Esophagus muscularis mucosa (tissue), 4 donors: ENCODE measurements around the gene NOX1. TPM values are rescaled to one million over a fixed set of nuclear protein-coding genes. Genes with fewer than 3 reads are reported as not detected.

Experiments
- DNase-seq: peaks from one replicate; pipeline ENCODE4 v3.0.0-alpha.2; 2017; ENCODE audit errors: extremely low spot score
- H3K27ac ChIP-seq, 4 donors: fragments of 200-600 bp; sonication (generic); replicated peaks in 1 of 4; 1 replicate in 3 of 4; 2 replicates in 1 of 4; pipeline ENCODE4 v1.5.1; 2016 to 2019; ENCODE audit warnings: mild to moderate bottlenecking in 1 of 4
- H3K27me3 ChIP-seq, 4 donors: fragments of 200-600 bp; sonication (generic); one replicate each; pipeline versions ENCODE4 v1.5.1 to v1.6.0; 2016 to 2019
- H3K36me3 ChIP-seq, 4 donors: fragments of 200-600 bp; sonication (generic); one replicate each; pipeline ENCODE4 v1.5.1; 2016 to 2019
- H3K4me1 ChIP-seq, 4 donors: fragments of 200-600 bp; sonication (generic); one replicate each; pipeline ENCODE4 v1.5.1; 2016 to 2019
- H3K4me3 ChIP-seq, 4 donors: fragments of 200-600 bp; sonication (generic); 1 replicate in 2 of 4; 2 replicates in 2 of 4; pipeline ENCODE4 v1.5.1; 2016 to 2019; ENCODE audit warnings: mild to moderate bottlenecking in 4 of 4, moderate library complexity in 1 of 4
- H3K9me3 ChIP-seq, 4 donors: fragments of 200-600 bp; sonication (generic); 1 replicate in 3 of 4; 2 replicates in 1 of 4; pipeline ENCODE4 v1.5.1; 2016 to 2019
- EP300 ChIP-seq: sonication (generic); formaldehyde crosslinking; IDR thresholded peaks from one replicate; pipeline ENCODE4 v1.6.1; 2017; ENCODE audit warnings: antibody characterized with exemption
- POLR2A ChIP-seq: fragments of 450-650 bp; IDR thresholded peaks from one replicate; pipeline ENCODE4 v1.6.1; 2017; ENCODE audit warnings: antibody characterized with exemption, moderate library complexity, mild to moderate bottlenecking, low read depth
- POLR2AphosphoS5 ChIP-seq, 2 donors: sonication (generic); formaldehyde crosslinking; IDR thresholded peaks; one replicate each; pipeline ENCODE4 v1.6.1; 2017; ENCODE audit warnings: antibody characterized with exemption in 2 of 2
- WGBS: methylation state at CpG from one replicate; pipeline ENCODE4 v1.1.5; 2018; 5-methylcytosine and 5-hydroxymethylcytosine counted together
- intact Hi-C: fragments of 100-400 bp; cut with DNase I; formaldehyde crosslinking; loops from one replicate; pipeline ENCODE4 v1.15.1; 2023
- total RNA-seq, 4 donors: library from RNA; depleted of rRNA; stranded (reverse); fragments of >200 nt; gene quantifications; one replicate each; pipeline versions ENCODE4 v1.1.0 to v1.2.1, GENCODE V29; 2016
- TF ChIP-seq, protein P1 (sequence below), 3 experiments: fragments of 200-600 bp in 2 of 3; fragments of 450-650 bp in 1 of 3; sonication (generic) in 2 of 3; IDR thresholded peaks; one replicate each; pipeline ENCODE4 v1.5.1; 2017 to 2019; ENCODE audit warnings: antibody characterized with exemption in 3 of 3, mild to moderate bottlenecking in 2 of 3, moderate library complexity in 1 of 3

Gene NOX1
- total RNA-seq, 4 donors from 2014 or later: not detected

DNA sequence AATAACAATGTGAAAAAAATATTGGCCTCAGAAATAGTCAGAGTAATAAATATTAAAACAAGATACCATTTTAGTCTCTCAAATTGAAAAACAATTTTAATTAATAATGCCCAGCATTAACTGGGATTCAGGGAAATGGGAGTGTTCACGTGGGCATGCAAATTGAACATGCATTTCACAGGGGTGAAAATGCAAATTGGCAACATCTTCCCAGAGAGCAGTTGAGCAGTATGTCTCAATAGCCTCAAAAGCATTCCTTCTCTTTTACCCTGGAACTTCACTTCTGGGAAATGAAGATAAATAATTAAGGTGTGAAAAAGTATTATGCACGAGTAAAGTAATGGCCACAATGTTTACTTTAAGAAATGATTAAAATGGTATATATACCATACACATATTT lies 21.3 kb downstream of the NOX1 start:
- TF ChIP-seq EP300: no peak
- TF ChIP-seq, protein P1, sequence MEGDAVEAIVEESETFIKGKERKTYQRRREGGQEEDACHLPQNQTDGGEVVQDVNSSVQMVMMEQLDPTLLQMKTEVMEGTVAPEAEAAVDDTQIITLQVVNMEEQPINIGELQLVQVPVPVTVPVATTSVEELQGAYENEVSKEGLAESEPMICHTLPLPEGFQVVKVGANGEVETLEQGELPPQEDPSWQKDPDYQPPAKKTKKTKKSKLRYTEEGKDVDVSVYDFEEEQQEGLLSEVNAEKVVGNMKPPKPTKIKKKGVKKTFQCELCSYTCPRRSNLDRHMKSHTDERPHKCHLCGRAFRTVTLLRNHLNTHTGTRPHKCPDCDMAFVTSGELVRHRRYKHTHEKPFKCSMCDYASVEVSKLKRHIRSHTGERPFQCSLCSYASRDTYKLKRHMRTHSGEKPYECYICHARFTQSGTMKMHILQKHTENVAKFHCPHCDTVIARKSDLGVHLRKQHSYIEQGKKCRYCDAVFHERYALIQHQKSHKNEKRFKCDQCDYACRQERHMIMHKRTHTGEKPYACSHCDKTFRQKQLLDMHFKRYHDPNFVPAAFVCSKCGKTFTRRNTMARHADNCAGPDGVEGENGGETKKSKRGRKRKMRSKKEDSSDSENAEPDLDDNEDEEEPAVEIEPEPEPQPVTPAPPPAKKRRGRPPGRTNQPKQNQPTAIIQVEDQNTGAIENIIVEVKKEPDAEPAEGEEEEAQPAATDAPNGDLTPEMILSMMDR (IDR thresholded peaks at IDR 0.05): no peak
- no peak for TF ChIP-seq POLR2AphosphoS5 (IDR thresholded peaks at IDR 0.05)
- no peak for TF ChIP-seq POLR2A
- Histone ChIP-seq H3K9me3 (no peaks in the 10 kb centered on the region), H3K4me3 (no peak overlapping the region), H3K27ac (no peak overlapping the region), H3K4me1 (no peaks in the 10 kb centered on the region), H3K36me3 (no peaks in the 10 kb centered on the region), H3K27me3 (no peaks in the 10 kb centered on the region)
- whole genome bisulfite sequencing: 48% methylated on average over 2 of the region's 2 CpGs
- DNase-seq: no peak
- intact Hi-C loops: no loop called here

DNA sequence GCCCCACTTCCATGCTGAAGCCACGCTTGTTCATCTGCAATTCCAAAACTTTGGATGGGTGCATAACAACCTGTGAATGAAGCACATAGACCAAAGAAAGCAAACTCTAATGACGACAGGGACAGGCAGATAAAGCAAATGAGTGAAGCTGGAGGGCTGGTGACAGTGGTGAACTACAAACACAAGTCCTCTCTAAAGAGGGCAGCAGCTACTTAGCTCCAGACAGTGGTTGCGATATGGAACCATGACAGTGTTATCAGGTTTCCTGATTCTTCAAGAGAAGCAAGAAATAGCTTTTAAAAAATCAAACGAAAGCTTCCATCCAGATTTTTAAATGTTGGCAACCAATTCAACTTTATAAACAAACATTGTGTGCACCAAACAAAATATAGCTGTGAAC lies 23.8 kb downstream of the NOX1 start:
- intact Hi-C loops: no loop called here
- 66% methylated on average over 4 of the region's 4 CpGs for WGBS
- H3K9me3 ChIP-seq: no peaks in the 10 kb centered on the region
- TF ChIP-seq EP300 (no peak), POLR2AphosphoS5 (IDR thresholded peaks at IDR 0.05) (no peak), POLR2A (no peak)
- TF ChIP-seq, protein P1 (IDR thresholded peaks at IDR 0.05): no peak
- no peak overlapping the region for H3K4me3 ChIP-seq
- no peak overlapping the region for H3K27ac ChIP-seq
- DNase-seq: no peak
- H3K27me3 ChIP-seq: no peaks in the 10 kb centered on the region
- no peaks in the 10 kb centered on the region for H3K36me3 ChIP-seq
- H3K4me1 ChIP-seq: no peaks in the 10 kb centered on the region

GRCh38 chrX:100831219-100831946 lies 42.8 kb downstream of the NOX1 start:
- Histone ChIP-seq H3K9me3 (no peaks in the 10 kb centered on the region), H3K4me3 (no peak overlapping the region), H3K27me3 (no peaks in the 10 kb centered on the region), H3K4me1 (no peaks in the 10 kb centered on the region), H3K27ac (no peak overlapping the region), H3K36me3 (peaks cover 0 to 73% (median 40%) of the 10 kb centered on the region in 4 donors)
- TF ChIP-seq, protein P1 (IDR thresholded peaks at IDR 0.05): no peak
- TF ChIP-seq POLR2A (no peak), EP300 (no peak), POLR2AphosphoS5 (IDR thresholded peaks at IDR 0.05) (no peak)
- no peak for DNase-seq
- 85% methylated on average over 9 of the region's 9 CpGs for WGBS
- intact Hi-C loops: no loop called here

DNA sequence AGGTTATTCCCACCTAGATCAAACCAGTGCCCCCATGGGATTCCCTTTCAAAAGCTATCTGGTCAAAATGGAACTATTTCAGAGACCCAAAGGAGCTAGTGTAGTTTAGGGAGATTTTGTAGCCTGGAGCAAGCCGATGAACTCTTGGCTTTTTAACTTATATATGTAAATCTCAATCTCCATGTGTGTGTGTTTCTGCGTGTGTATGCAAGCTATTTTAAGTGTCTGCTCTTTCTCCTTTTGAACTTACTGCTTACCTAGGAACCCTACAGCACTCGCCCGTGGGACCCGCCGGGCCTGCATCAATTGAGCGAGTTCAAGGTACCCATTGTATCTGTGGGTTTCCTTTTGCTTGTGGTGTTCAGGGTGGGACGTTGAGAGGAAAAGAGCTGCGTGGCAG lies 43.6 kb downstream of the NOX1 start:
- intact Hi-C loops: no loop called here
- Histone ChIP-seq H3K27me3 (no peaks in the 10 kb centered on the region), H3K36me3 (peaks cover 0 to 72% (median 39%) of the 10 kb centered on the region in 4 donors), H3K27ac (no peak overlapping the region), H3K4me1 (no peaks in the 10 kb centered on the region), H3K4me3 (no peak overlapping the region), H3K9me3 (no peaks in the 10 kb centered on the region)
- DNase-seq: no peak
- TF ChIP-seq, protein P1 (IDR thresholded peaks at IDR 0.05): no peak
- TF ChIP-seq POLR2AphosphoS5 (IDR thresholded peaks at IDR 0.05): no peak
- 89% methylated on average over 9 of the region's 9 CpGs for WGBS

DNA sequence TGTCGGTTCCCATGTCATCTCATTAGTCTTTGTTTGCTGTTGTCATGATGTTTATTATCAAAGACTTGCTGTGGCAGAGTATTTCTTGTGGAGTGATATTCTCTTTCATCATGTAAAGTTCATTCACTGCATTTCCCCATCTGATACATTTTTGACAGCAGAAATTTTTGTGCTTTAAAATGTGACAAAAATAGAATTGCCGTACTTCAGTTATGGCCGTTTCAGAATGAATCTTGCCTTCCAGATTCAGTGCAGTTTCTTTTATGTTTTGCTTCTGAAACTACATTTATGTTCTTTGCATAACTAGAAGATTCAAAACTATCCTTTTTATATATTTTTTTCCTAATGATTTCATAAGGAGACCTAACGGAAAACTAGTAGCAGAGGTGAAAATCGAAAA lies 44.0 kb downstream of the NOX1 start:
- intact Hi-C loops: no loop called here
- H3K4me3 ChIP-seq: no peak overlapping the region
- no peaks in the 10 kb centered on the region for H3K27me3 ChIP-seq
- H3K9me3 ChIP-seq: no peaks in the 10 kb centered on the region
- no peak overlapping the region for H3K27ac ChIP-seq
- TF ChIP-seq POLR2AphosphoS5 (IDR thresholded peaks at IDR 0.05) (no peak), EP300 (no peak), POLR2A (no peak)
- TF ChIP-seq, protein P1 (IDR thresholded peaks at IDR 0.05): no peak
- 82% methylated on average over 5 of the region's 5 CpGs for WGBS
- H3K36me3 ChIP-seq: peaks cover 0 to 72% (median 39%) of the 10 kb centered on the region in 4 donors
- no peaks in the 10 kb centered on the region for H3K4me1 ChIP-seq
- no peak for DNase-seq
